ENCODE data around the gene GATAD1.
"Not testable (repeated sequence)": the region's sequence is repeated elsewhere in the genome, so short reads cannot be mapped to it uniquely, and the experiment has no call there.

The GATAD1 gene

DNA sequence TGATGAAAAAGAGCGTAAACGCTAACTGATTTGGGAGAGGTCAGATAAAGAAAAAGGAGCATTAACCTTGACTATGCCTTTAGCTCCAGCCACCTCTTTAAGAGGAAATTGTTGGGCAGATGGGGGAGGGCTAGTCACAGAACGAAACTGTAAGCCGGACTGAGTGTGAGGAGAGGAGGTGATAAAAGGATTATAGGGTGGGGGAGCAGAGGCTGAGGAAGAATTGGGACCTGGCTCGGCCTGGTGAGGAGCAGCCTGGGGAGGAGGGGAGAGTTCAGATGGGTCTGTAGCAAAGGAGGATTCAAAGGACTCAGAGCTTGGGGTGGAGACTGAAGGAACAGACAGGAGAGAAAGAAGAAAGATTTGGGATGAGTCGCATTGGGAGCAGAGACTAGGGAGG, 36.3 kb downstream of the GATAD1 start:
- DNase-seq (ENCODE audit: low spot score) = not testable (repeated sequence)

DNA sequence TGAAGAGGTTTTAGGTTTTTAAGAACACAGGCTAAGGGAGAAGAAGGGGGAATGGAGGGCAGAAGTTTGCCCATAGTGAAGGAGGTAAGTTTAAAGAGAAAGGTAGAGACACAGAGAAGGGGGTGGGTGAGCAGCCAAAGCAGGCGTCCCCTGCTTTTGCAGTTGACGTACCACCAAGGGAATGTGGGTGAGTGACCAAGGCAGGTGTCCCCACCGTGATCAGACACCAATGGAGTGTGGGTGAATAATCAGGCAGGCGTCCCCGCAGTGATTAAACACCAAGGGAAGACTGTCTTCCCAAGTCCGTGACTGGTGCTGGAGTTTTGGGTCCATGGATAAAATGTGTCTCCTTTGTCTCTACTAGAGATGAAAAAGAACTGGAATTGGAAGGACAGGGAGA, 36.9 kb downstream of the GATAD1 start:
- DNase-seq (ENCODE audit: low spot score) = not testable (repeated sequence)

DNA sequence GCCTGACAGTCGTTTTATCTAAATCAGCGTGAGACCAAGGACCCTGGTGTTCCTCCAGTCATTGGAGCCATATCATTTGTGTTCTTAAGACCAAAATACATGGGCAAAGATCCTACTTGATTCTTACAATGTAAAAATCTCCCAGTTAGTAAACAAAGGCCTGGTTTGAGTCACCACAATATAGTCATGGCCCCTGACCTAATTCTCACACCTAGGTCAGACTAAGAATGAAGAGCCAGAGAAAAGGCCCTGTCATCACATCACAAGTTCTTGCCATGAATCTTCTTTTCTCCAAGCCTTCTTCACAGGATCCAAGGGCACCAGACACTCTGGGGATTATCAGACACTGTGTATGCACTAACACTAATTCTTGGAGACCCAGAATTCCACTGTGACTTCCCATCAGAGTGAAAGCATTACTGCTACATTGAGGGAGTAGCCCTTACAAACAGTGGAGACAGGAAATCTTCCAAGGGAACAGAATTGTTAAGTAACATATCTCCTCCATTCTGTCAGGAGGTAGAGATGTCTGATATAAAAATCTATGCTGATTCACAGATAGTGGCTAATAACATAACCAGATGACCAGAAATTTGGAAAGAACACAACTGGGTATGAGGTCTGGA, 38.1 kb downstream of the GATAD1 start:
- no peak for DNase-seq (ENCODE audit: low spot score)

DNA sequence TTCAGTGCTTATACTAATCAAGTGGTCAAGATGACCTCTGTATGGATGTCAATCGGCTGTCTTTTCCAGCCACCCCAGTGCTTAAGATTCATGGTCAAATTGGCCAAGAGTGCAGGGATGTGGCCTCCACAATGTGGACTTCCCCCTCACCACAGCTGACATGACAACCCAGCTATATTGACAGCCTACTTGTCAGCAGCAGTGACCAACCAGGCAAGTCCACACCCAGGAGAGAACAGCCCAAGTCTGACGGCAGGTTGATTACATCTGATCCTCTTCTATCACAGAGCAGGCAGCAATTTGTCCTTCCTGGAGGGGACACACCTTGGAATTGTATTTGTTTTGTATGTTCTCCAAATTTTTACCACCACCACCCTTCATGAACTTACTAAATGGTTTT, 38.7 kb downstream of the GATAD1 start:
- DNase-seq (ENCODE audit: low spot score) = no peak

DNA sequence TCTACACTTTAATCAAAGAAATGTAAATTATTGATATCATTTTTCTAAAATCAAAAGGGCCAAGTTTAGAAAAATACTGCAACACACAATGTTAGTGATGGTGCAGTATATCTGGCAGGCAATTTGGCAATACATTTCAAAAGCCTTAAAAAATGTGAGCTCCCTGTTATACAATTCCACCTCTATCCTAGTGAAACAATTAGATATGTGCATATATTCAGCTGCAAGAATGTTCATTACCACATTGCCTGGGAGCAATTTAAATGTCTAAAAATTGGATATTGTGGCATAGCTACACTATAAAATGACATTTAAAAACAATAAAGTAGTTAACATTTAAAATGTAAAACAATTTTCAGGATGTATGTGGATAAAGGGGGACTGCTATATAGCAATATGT, 40.5 kb downstream of the GATAD1 start:
- DNase-seq (ENCODE audit: low spot score) = no peak

DNA sequence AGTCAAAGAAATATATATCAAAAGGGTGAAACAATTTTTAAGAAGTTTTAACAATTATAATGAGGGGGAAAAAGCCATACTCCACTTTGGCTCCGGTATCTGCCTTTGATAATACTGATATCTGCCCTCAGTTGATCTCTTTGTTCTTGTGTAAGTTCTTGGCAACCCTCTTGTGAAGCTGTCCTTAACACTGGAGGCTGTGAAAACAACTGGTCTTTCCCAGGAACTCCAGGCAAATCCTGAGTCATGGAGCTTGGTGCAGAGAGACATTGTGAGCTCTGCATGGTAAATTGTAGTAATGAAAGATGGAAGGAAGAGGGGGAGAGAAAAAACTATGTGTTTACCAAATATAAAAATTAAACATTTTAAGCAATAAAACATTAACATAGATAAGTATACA, 42.4 kb downstream of the GATAD1 start:
- no peak for DNase-seq (ENCODE audit: low spot score)

DNA sequence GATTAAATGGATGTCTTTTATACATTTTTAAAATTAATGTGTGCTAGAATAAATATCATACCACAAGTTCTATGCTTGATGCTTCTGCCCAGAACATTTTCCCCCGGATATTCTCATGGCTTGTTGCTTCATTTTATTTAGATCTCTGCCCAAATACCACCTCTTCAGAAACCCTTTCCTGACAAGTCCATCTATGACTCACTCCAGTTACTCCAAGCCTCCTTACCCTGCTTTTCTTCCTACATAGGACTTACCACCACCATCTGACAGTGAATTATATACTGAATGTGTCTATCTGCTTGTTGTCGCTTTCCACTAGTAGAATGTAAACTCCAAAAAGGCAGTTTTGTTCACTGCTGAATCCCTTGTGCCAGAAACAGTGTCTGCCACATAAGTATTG, 49.6 kb downstream of the GATAD1 start:
- DNase-seq (ENCODE audit: low spot score) = no peak

DNA sequence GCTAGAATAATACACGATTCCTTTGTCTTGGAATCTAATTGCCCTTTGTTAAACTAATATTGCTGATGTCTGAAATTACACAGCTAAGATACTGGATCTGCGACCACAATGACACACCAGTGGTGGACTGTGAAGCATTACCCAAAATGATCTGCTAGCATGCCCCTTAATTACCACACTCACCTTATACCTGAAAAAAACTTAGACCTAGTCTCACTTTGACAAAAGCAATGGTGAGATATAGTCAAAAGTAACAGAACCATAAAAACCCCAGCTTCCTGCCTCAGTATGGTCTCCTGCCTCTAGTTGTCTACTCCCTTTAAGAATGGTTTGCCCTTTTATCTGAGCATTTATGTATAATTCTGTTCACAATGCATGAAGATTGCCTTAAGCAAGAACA, 51.3 kb downstream of the GATAD1 start:
- no peak for DNase-seq (ENCODE audit: low spot score)

DNA sequence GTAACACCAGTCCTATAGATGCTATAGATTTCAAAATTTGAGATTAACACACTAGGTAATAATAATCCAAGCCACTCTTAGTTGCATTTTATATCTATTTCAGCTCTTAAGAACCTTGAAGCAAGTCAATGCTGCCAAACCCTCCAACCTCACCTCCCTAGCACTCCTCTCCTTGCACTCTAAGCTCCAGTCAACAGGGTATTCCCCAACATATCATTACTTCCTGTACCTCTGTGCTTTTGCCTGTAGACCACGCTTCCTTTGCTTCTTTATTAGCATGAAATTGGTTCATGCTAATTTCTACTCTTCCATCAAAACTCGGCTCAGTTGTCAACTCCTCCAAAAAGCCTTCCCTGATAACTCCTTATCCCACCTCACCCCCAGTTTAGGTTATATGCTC, 56.5 kb downstream of the GATAD1 start:
- no peak for DNase-seq (ENCODE audit: low spot score)

DNA sequence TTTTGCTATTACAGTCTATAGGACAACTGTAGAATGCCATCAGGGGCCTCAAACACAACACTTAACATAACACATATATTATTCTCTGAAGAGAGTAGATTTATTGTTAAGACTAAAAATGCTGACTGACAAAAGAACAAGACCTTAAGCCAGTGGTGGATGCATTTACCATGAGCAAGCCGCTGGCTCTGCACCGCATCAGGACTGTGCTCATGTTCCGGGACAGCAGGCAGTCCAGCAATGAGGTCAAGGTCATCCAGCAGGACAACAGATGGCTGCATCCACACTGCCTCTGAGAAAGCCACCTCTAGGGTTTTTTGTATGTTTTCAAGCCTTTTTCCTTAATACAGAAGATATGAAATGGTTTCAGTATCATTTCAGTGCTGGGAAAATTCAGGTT, 57.3 kb downstream of the GATAD1 start:
- no peak for DNase-seq (ENCODE audit: low spot score)

DNA sequence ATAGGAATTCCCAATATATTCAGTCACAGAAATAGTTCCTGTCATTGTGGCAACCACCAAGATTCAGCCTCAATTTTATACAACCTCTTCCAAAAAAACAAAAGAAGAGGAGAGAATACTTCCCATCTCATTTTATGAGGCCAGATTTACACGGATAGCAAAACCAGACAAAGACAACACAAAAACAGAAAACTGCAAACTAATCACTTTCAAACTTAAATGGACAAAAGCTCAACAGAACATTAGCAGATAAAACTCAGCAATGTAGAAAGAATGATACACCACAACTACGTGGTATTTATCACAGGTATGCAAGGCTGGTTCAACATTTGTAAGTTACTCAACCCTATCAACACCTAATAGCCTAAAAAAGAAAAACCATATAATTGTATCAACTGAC, 59.1 kb downstream of the GATAD1 start:
- no peak for DNase-seq (ENCODE audit: low spot score)

DNA sequence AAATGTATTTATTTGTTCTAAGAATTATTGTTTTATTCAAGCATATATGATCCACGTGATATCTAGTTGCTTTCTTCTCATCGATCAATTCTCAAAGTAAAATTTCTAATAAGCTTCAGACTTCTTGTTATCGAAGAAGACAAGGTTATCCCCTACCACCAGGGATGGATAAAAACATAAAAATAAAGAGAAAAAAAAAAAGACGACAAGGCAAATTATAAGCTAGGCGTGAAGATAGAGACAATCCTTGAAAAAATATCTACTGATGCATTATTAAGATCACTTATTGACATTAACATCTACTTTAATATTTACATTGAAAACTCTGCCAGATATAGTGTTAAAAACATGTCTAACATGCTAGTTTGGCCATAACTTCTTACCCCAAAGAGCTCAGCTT, 61.7 kb downstream of the GATAD1 start:
- DNase-seq (ENCODE audit: low spot score) = no peak

Measured in kidney capillary endothelial cell (primary cell).